Measurements from ENCODE around the gene CBL.

Gene CBL

DNA sequence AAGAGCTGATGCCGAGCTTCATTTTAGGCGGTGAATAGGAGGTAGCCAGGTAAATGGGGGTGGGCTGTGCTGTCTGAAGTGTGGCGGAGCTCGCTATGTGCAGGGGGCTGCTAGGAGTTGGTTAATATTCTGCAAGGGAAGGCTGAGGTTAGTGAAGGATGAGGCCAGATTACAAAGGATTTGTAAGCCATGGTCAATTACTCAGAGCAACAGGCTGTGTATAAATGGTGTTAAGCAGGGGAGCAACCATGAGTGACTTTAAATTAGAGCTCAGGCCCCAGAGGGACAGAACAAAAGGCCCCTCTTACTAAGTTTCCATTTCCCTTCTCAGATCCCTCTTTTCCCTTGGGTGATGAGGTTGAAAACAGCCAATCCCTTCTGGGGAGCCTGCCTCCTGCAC lies 118.0 kb downstream of the CBL start:
- TF ChIP-seq, protein P1, sequence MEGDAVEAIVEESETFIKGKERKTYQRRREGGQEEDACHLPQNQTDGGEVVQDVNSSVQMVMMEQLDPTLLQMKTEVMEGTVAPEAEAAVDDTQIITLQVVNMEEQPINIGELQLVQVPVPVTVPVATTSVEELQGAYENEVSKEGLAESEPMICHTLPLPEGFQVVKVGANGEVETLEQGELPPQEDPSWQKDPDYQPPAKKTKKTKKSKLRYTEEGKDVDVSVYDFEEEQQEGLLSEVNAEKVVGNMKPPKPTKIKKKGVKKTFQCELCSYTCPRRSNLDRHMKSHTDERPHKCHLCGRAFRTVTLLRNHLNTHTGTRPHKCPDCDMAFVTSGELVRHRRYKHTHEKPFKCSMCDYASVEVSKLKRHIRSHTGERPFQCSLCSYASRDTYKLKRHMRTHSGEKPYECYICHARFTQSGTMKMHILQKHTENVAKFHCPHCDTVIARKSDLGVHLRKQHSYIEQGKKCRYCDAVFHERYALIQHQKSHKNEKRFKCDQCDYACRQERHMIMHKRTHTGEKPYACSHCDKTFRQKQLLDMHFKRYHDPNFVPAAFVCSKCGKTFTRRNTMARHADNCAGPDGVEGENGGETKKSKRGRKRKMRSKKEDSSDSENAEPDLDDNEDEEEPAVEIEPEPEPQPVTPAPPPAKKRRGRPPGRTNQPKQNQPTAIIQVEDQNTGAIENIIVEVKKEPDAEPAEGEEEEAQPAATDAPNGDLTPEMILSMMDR (conservative IDR thresholded peaks at IDR 0.05; ENCODE audit: low read depth, low read length) = no peak
- no peak for DNase-seq (ENCODE audit: low read depth)
- no peak overlapping the region for H3K4me3 ChIP-seq (ENCODE audit: low read depth, low read length)

DNA sequence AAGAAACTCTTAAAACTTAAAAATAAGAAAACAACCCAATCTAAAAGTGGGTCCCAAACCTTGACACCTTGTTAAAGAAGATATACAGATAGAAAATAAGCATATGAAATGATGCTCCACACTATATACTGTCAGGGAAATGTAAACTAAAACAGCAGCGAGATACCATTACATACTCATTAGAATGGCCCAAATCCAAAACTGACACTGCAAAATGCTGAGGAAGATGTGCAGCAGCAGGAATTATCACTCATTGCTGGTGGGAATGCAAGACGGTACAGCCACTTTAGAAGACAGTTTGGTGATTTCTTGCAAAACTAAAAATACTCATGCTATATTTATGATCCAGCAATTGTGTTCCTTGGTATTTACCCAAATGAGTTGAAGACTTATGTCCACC lies 123.2 kb downstream of the CBL start:
- H3K4me3 ChIP-seq (ENCODE audit: low read depth, low read length) = no peak overlapping the region
- DNase-seq (ENCODE audit: low read depth) = no peak
- TF ChIP-seq, protein P1 (conservative IDR thresholded peaks at IDR 0.05; ENCODE audit: low read depth, low read length) = no peak

DNA sequence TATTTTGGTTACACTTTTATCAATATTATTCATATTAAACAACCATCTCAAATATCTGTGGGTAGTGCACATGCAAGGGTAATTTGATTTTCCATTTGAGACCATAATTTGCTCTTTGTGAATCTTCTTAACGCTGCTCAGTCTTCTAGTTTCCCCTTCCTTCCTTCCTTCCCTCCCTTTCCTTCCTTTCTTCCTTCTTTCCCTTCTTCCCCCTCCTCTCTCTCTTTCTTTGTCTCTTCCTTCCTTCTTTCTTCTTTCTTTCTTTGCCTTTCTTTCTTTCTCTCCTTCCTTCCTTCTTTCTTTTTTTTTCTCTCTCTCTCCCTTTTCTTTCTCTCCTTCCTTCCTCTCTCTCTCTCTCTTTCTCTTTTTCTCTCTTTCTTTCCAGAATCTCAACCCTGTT lies 124.1 kb downstream of the CBL start:
- no peak for DNase-seq (ENCODE audit: low read depth)
- no peak overlapping the region for H3K4me3 ChIP-seq (ENCODE audit: low read depth, low read length)
- TF ChIP-seq, protein P1 (conservative IDR thresholded peaks at IDR 0.05; ENCODE audit: low read depth, low read length) = no peak

DNA sequence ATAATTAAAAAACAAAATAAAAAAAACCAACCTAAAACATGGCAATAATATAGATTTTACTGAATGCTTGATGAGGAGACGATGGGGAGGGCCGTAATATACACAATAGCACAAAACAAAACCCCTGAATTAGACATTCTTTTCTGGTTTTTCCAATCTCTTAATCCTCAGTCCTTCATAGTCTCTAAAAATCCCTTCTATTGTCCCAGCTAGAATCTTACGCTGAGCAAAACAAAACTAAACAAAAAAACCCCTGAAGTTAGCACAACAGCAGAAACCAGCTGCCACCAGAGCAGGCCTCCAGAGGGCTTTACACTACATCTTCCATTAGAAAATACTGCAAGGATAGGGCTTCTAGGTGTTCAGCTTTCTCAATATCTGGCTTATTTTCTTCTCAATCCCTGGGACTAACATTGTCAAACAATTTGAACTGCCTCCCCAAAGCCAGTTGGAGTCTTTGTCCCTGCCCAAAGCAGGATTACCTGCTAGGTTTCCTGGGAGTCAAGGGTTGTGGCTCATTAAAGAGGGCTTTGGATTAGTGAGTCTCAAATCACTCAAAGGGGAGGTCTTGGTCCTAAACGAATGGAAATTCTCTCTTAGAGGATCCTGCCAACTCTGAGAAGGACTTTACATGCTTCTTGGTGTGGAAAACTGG lies 126.1 kb downstream of the CBL start:
- no peak for DNase-seq (ENCODE audit: low read depth)
- TF ChIP-seq, protein P1 (conservative IDR thresholded peaks at IDR 0.05; ENCODE audit: low read depth, low read length) = no peak
- no peak overlapping the region for H3K4me3 ChIP-seq (ENCODE audit: low read depth, low read length)

DNA sequence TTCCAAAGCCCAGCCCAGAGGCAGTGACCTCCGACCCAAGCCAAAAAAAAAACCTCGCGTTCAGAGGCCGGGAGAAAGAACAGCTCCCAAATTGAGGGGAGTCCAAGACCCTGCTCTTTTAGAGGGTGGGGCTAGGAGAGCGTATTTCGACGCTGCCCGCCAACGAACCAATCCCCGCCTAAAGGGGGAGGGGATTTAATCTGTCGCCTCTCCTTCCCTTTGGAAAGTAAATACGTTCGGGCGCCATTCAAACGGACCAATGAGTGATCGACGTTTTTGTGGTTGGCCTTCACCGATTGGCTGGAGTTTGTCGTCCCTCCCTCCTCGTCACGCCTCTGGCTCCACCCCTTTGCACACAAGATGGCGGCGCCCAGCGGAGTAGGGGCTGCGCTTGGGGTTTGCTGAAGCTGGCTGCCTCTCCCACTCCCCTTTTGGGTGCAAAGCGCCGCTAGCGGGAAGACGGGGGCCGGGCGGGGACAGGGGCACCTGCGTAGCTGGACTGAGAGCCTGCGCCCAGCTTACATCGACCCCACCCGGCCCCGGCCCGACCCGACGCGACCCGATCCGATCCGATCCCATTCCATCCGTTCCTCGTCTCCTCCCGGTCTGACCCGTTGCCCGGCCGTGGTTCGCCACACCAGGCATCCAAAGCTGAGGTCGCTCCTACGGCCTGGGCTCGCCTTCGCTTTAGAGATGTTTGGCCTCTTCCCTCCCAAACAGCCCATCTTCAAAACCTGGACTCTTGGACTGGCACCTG lies 128.2 kb downstream of the CBL start, which contains the start of gene RNF26:
RNF26 (plus strand) TSS at position 354 of the 757 bp plus-strand sequence. CDS start 596 bp downstream, outside the sequence.
- peak; percentile 99 for DNase-seq (ENCODE audit: low read depth)
- H3K4me3 ChIP-seq (ENCODE audit: low read depth, low read length) = peak within 1 kb of the TSS; percentile 86
- TF ChIP-seq, protein P1 (conservative IDR thresholded peaks at IDR 0.05; ENCODE audit: low read depth, low read length) = no peak

DNA sequence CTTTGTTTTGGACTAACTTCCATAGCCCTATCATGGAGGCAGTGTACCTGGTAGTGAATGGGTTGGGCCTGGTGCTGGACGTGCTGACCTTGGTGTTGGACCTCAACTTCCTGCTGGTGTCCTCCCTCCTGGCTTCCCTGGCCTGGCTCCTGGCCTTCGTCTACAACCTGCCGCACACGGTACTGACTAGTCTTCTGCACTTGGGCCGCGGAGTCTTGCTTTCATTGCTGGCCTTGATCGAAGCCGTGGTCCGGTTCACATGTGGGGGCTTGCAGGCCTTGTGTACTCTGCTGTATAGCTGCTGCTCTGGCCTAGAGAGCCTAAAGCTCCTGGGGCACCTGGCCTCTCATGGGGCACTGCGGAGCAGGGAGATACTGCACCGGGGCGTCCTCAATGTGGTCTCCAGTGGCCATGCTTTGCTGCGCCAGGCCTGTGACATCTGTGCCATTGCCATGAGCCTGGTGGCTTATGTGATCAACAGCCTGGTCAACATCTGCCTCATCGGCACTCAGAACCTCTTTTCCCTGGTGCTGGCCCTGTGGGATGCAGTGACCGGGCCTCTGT lies 129.0 kb downstream of the CBL start:
- H3K4me3 ChIP-seq (ENCODE audit: low read depth, low read length) = peak overlapping the region; percentile 86
- no peak for DNase-seq (ENCODE audit: low read depth)

More for the DNA sequence above, 129.0 kb downstream of the CBL start:
- TF ChIP-seq, protein P1 (conservative IDR thresholded peaks at IDR 0.05; ENCODE audit: low read depth, low read length) = no peak
